22Rv1 (cell line): ENCODE measurements around the gene LDLRAD4.

Source experiments
- H3K27ac ChIP-seq: fragments of 450-650 bp; 2 replicates; pipeline ENCODE4 v1.5.1; 2017
- CTCF ChIP-seq: fragments of 450-650 bp; IDR thresholded peaks from 2 replicates; pipeline ENCODE4 v1.5.1; 2017; ENCODE audit warnings: mild to moderate bottlenecking
- ZFX ChIP-seq: fragments of 450-650 bp; IDR thresholded peaks from 2 replicates; pipeline ENCODE4 v1.6.1; 2017; ENCODE audit warnings: antibody characterized with exemption, borderline replicate concordance

Gene LDLRAD4

DNA sequence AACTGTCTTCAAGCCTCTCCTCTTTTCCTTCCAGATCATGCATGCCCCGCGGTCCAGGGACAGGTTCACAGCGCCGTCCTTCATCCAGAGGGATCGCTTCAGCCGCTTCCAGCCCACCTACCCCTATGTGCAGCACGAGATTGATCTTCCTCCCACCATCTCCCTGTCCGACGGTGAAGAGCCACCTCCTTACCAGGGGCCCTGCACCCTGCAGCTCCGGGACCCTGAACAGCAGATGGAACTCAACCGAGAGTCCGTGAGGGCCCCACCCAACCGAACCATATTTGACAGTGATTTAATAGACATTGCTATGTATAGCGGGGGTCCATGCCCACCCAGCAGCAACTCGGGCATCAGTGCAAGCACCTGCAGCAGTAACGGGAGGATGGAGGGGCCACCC is 426.5 kb downstream of the LDLRAD4 start:
- no peak for TF ChIP-seq ZFX
- no peak for TF ChIP-seq CTCF
- no peak overlapping the region for H3K27ac ChIP-seq

DNA sequence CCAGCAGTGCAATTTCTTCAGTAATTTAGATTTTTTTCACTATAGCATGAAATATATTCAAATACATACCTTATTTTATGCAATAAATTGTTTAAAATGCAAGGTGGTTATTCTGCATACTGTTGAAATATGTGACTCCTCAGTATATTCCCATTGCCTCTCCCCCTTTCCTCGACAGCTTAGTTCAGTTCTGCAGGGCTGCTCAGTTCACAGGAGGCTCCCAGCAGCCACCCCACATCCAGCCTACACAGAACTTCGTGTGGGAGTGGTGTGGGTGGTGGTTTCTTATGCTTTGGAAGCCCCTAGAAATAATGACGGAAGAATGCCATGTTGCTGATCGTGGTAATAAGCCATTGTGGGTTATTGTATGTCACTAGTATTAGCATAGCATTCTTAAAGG is 428.1 kb downstream of the LDLRAD4 start:
- TF ChIP-seq CTCF: no peak
- TF ChIP-seq ZFX: no peak
- no peak overlapping the region for H3K27ac ChIP-seq

GRCh38 chr18:13647761-13648160 is 429.2 kb downstream of the LDLRAD4 start:
- H3K27ac ChIP-seq: no peak overlapping the region
- TF ChIP-seq ZFX: no peak

GRCh38 chr18:13649397-13650390 is 431.1 kb downstream of the LDLRAD4 start:
- TF ChIP-seq ZFX (no peak), CTCF (no peak)
- H3K27ac ChIP-seq: no peak overlapping the region

DNA sequence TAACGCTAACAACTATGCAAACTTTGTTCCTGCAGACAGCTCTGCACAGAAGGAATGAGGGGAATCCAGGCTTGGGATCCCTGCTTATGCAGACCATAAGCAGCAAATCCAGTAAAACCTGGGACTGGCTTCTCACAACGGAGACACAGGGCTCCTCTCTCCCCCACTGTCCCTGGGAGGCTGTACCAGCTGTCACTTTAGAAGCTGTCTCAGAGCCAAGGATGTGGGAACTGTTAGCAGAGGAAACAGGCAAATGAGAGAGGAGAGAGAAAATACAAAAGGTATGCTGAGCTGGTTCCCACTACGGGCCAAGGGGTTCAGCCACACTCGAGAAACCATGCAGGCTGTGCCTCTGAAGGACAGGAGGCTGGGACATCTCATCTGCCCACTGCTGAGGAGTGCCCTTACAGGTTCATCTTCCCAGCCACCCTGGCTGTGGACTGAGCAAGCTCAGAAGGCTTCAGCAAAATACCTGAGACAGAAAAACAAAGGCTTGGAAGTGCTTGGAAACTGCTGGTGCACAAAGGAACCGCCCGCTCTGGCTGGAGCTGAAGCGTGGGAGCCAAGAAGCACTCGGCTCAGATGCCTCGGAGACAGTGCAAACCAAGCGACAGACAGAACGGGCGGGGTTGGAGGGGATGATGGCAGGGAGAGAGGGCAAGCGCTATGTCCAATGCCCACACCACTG is 435.3 kb downstream of the LDLRAD4 start:
- TF ChIP-seq CTCF (no peak), ZFX (no peak)
- H3K27ac ChIP-seq: no peak overlapping the region

GRCh38 chr18:13657974-13658373 is 439.4 kb downstream of the LDLRAD4 start:
- TF ChIP-seq CTCF: no peak
- TF ChIP-seq ZFX: no peak
- no peak overlapping the region for H3K27ac ChIP-seq

GRCh38 chr18:13658436-13659204 is 440.1 kb downstream of the LDLRAD4 start:
- no peak overlapping the region for H3K27ac ChIP-seq
- no peak for TF ChIP-seq ZFX
- TF ChIP-seq CTCF: no peak
